ENCODE results near the gene ABR. TPM values are rescaled to one million over a fixed set of nuclear protein-coding genes. Genes with fewer than 3 reads are reported as not detected.

ABR gene
- total RNA-seq, 2 donors from 2014 or later = 243 to 326 TPM

DNA sequence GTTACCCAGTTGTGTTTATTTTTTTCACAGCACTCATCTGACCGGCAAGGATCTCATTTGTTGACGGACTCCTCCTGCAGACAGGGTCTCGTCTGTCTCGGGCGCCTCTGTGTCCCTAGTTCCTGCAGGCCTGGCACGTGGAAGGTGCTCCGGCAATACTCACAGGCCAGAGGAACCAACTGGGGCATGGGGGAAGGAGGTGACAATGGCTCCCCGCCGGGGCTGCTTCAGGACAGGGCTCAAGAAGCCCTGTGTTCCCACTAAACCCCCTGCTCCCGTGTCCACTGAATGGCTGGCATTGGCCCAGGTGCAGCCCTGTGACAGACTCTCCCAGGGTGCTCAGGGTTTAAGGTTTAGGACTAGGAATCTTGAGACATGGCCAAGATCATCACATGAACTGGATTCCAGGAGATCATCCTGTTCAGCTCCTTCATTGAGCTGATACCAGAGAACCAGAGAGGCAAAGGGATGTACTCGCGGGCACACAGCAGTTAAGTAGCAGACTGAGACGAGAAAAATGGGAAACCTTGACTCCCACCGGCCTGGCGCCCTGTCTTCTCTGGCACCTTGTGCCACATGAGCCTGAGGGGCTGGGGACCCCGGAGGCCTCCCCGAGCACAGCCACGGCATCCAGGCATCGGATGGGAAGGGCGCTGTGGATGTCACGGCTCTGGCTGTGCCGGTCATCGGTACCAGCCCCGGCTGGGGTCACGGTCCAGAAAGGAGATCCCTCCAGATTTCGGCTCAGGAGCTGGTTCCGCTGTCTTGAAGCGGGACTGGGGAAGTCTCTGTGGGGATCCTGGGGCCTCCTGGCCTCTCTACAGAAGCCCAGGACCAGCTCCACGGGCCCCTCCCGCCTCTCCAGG, 153.8 kb downstream of the ABR start:
- TF ChIP-seq, protein P1, sequence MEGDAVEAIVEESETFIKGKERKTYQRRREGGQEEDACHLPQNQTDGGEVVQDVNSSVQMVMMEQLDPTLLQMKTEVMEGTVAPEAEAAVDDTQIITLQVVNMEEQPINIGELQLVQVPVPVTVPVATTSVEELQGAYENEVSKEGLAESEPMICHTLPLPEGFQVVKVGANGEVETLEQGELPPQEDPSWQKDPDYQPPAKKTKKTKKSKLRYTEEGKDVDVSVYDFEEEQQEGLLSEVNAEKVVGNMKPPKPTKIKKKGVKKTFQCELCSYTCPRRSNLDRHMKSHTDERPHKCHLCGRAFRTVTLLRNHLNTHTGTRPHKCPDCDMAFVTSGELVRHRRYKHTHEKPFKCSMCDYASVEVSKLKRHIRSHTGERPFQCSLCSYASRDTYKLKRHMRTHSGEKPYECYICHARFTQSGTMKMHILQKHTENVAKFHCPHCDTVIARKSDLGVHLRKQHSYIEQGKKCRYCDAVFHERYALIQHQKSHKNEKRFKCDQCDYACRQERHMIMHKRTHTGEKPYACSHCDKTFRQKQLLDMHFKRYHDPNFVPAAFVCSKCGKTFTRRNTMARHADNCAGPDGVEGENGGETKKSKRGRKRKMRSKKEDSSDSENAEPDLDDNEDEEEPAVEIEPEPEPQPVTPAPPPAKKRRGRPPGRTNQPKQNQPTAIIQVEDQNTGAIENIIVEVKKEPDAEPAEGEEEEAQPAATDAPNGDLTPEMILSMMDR (IDR thresholded peaks at IDR 0.05) = no peak
- no peak for DNase-seq
- H3K9ac ChIP-seq (ENCODE audit: low read depth in 2 of 2, low read length in 2 of 2) = no peak overlapping the region
- H3K27me3 ChIP-seq = no peaks in the 10 kb centered on the region
- no peaks in the 10 kb centered on the region for H3K36me3 ChIP-seq
- H3K9me3 ChIP-seq = no peaks in the 10 kb centered on the region
- H3K4me1 ChIP-seq = no peaks in the 10 kb centered on the region
- no peak overlapping the region for H3K4me3 ChIP-seq
- intact Hi-C loops (cut with DNase I) = no loop called here
- no peak overlapping the region for H3K27ac ChIP-seq

DNA sequence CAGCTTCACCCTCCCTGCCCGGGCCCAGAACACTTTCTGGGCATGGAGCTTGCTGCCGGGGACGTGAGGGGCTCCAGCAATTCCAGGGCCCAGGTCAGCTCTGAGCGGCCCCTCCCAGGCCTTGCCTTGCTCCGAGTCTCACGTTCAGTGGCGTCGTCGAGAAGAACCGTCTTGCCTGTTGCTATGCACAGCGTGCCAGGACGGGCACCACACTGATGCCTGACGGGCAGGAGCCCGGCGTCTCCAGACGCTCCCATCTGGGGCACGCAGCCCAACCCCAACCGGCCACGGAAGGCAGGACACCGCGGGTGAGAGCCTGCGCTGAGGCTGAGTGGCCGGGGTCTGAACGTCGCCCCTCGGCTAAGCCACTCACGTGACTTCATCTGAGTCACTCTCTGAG, 155.7 kb downstream of the ABR start:
- intact Hi-C loops (cut with DNase I) = no loop called here
- Histone ChIP-seq H3K36me3 (no peaks in the 10 kb centered on the region), H3K27me3 (no peaks in the 10 kb centered on the region), H3K9me3 (no peaks in the 10 kb centered on the region), H3K4me3 (no peak overlapping the region), H3K4me1 (no peaks in the 10 kb centered on the region), H3K9ac (ENCODE audit: low read depth in 2 of 2, low read length in 2 of 2) (no peak overlapping the region), H3K27ac (no peak overlapping the region)
- DNase-seq = no peak
- TF ChIP-seq, protein P1 (IDR thresholded peaks at IDR 0.05) = no peak

DNA sequence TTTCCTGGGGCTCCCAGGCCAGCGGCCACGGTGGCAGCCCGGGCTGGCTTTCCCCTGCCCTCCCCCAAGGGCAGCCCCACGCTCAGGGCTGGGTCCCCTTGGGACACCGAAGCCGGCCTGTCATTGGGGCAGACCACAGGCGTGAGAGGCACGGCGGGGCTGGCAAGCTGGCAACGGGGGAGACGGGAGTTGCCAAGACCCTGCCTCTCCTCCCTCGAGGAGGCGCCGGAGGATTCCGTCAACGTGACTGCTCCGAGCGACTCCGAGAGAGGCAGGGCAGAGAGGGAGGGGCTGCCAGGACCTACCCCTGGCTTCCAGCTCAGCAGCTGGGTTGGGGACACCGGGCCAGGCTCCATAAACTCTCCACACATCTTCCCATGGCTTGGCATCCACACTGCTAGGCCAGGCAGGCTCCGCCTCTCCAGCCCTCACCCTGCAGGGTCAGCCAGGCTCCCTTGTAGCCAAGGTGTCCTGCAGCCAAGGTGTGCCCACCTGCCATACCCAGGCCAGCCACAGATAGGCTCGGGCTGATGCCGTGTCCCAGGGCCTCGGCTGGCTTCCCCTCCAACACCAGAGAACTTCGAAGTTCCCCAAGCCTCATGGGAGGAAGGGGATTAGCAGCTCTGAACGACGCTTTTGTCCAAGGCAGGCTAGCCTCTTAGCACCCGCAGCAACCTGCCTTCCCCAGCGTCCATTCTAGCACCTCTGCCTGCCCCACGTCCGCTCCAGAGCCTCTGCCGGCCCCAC, 157.3 kb downstream of the ABR start:
- H3K27me3 ChIP-seq = no peaks in the 10 kb centered on the region
- no peaks in the 10 kb centered on the region for H3K36me3 ChIP-seq
- DNase-seq = no peak
- no peak overlapping the region for H3K9ac ChIP-seq (ENCODE audit: low read depth in 2 of 2, low read length in 2 of 2)
- no peaks in the 10 kb centered on the region for H3K9me3 ChIP-seq
- H3K4me3 ChIP-seq = no peak overlapping the region
- intact Hi-C loops (cut with DNase I) = no loop called here
- no peak overlapping the region for H3K27ac ChIP-seq
- H3K4me1 ChIP-seq = no peaks in the 10 kb centered on the region
- TF ChIP-seq, protein P1 (IDR thresholded peaks at IDR 0.05) = no peak

DNA sequence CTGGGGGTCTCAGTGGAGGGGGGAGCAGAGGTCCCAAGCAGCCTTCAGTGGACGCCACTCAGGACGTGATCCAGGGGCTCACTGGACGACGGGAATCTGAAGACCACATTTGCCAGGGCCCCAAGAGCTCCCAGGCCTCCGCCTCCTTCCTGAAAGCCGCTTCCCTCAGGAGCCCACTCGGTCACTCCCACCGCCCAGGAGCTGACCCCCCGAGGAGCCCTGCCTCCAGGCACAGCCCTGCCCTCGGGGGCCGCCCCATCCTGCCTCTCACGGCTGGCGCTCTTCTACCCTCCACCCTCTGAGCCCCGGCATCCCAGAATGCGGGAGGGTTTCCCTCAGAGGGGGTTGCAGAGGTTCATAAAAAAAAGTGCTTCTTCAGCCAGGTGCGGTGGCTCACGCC, 158.6 kb downstream of the ABR start:
- Histone ChIP-seq H3K27me3 (no peaks in the 10 kb centered on the region), H3K27ac (no peak overlapping the region), H3K9me3 (no peaks in the 10 kb centered on the region), H3K4me3 (no peak overlapping the region), H3K4me1 (no peaks in the 10 kb centered on the region), H3K9ac (ENCODE audit: low read depth in 2 of 2, low read length in 2 of 2) (no peak overlapping the region), H3K36me3 (no peaks in the 10 kb centered on the region)
- TF ChIP-seq, protein P1 (IDR thresholded peaks at IDR 0.05) = no peak
- intact Hi-C loops (cut with DNase I) = no loop called here
- no peak for DNase-seq

DNA sequence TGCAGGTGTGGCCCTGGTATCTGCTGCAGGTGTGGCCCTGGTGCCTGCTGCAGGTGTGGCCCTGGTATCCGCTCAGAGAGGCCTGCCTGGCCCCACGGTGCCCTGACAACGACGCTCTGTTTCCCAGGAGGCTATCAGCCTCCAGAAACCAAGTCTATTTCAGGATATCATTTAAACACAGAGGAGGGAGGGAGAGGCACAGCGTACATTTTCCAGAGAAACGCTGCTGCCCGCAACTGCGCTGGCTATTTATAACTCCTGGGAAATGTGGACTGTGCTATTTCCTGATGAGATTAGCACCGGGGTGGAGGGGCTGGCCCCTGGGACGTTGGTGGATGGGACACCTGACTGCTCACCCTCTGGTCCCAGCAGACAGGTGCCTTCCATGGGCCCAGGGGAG, 160.3 kb downstream of the ABR start:
- no peak overlapping the region for H3K27ac ChIP-seq
- no peak overlapping the region for H3K4me3 ChIP-seq
- intact Hi-C loops (cut with DNase I) = no loop called here
- H3K9ac ChIP-seq (ENCODE audit: low read depth in 2 of 2, low read length in 2 of 2) = peak overlapping the region in 1 of 2 donors; percentile 46
- TF ChIP-seq, protein P1 (IDR thresholded peaks at IDR 0.05) = no peak
- DNase-seq = no peak
- H3K4me1 ChIP-seq = no peaks in the 10 kb centered on the region
- H3K9me3 ChIP-seq = no peaks in the 10 kb centered on the region
- no peaks in the 10 kb centered on the region for H3K36me3 ChIP-seq
- no peaks in the 10 kb centered on the region for H3K27me3 ChIP-seq

Data from colonic mucosa (tissue), 4 donors.